ENCODE measurements around the gene MYOD1.

Gene MYOD1

DNA sequence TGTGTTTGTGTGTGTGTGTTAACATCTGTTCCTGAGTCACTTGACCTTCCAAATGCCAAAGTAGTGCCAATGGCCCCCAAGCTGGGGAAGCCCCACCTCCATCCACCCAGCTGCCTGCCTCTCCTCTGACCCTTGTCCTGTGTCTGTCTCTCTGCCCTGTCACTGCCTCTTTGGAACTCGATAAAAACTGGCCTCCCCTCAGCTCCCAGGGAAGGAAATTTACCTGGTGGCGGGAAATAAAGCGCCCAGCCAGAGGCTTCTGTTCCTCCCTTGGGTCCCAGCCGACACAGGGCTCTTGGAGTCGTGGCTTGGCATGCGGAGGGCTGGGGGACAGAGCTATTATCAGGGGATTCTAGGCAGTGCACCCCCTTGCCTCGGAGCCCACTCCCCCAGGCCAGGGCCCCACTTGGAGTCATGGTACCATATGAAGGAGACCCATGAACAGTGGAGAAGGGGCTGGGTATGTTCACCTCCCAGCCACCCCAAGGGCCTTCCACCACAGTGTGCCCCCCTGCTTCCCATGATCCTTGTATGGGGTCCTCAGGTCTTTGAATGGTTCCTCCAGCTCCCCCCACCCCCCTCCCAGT lies 21.4 kb downstream of the MYOD1 start:
- DNase-seq (ENCODE audit: low spot score), result no peak
- TF ChIP-seq, protein P1, sequence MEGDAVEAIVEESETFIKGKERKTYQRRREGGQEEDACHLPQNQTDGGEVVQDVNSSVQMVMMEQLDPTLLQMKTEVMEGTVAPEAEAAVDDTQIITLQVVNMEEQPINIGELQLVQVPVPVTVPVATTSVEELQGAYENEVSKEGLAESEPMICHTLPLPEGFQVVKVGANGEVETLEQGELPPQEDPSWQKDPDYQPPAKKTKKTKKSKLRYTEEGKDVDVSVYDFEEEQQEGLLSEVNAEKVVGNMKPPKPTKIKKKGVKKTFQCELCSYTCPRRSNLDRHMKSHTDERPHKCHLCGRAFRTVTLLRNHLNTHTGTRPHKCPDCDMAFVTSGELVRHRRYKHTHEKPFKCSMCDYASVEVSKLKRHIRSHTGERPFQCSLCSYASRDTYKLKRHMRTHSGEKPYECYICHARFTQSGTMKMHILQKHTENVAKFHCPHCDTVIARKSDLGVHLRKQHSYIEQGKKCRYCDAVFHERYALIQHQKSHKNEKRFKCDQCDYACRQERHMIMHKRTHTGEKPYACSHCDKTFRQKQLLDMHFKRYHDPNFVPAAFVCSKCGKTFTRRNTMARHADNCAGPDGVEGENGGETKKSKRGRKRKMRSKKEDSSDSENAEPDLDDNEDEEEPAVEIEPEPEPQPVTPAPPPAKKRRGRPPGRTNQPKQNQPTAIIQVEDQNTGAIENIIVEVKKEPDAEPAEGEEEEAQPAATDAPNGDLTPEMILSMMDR (IDR thresholded peaks at IDR 0.05; ENCODE audit: extremely low read depth, missing control alignments), result no peak

DNA sequence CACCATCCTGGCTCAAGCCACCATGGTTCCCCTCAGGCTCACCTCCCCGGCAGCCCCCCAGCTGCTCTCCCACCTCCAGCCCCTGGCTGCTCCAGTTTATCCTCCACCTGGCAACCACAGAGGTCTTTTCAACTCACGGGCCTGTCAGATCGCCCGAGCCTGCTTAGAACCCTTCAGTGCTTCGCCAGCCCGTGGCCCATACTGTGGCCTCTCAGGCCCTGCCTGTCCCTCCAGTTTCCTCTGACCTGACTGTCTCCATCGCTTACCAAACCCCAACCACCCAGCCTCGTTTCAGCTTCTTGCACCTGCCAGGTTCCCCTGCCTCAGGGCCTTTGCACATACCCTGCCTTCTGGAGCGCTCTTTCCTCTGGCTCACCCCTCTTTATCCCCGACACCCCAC lies 22.1 kb downstream of the MYOD1 start:
- DNase-seq (ENCODE audit: low spot score), result no peak
- TF ChIP-seq, protein P1 (IDR thresholded peaks at IDR 0.05; ENCODE audit: extremely low read depth, missing control alignments), result no peak

DNA sequence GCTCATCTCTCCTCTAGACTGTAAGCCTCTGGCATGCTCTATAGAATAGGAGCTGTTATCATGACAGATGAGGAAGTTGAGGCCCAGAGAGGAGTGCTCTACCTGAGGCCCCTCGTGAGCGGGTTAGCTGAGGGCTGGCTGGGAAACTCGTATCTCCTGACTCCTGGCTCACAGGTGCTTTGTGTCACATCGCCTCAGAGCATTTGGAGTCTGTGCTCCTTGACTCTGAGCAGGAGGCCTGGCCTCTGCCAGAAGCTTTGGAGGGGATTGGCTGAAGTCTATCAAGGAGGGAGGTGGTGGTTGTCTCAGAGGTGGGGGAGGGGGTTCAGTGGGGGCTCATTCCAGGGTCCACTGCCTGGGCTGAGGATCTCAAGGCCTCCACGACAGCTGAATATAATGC lies 22.6 kb downstream of the MYOD1 start:
- no peak for DNase-seq (ENCODE audit: low spot score)
- TF ChIP-seq, protein P1 (IDR thresholded peaks at IDR 0.05; ENCODE audit: extremely low read depth, missing control alignments), result no peak

DNA sequence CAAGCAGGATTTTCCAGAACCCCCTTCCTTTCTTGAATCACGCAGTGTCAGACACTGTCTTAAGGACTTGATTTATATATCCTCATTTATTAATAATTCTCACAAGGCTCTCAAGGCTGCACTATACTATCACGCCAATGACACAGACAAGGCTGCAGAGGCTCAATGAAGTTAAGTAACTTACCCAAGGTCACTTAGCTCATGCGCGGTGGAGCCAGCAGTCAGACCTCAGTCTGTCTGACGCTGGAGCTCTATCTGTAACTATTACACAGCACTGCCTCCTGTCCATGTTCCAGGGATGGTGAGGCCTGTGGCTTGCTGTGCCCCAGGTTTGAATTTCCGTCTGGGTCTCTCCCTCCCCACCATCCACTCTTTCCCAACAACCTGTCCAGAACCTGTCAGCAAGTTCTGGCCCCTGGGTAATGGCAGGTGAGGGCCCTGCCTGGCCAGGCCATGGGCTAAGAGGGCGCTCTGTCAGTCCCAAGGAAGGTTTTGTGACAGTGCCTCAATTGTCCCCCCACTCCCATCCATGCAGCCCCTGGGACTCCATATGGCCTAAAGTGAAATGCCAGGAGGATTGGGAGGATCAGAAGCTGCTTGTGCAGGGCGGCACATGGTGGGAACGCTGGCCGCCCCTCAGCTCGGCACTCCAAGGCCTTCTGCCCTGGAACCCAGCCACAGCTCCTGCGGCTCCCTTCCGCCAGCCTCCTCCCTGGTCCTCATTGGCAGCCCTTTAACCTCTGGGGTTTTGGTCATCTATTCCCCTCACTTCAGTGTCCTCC lies 23.8 kb downstream of the MYOD1 start:
- TF ChIP-seq, protein P1 (IDR thresholded peaks at IDR 0.05; ENCODE audit: extremely low read depth, missing control alignments), result no peak
- DNase-seq (ENCODE audit: low spot score), result no peak

DNA sequence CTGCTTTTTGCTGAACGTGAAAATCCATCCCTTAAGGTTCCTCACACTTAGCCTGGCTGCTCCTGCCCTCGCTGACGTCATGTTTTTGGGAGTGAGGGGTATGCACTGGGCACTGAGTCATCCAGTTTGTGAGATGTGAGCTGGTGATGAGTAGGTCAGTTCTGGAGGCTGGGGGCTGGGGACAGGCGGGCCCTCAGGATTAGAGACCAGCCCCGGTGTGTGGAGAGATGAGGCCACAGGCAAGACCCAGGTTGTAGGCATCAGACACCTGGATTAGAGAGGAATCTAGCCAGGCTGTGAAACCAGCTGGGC lies 24.4 kb downstream of the MYOD1 start:
- DNase-seq (ENCODE audit: low spot score), result no peak

DNA sequence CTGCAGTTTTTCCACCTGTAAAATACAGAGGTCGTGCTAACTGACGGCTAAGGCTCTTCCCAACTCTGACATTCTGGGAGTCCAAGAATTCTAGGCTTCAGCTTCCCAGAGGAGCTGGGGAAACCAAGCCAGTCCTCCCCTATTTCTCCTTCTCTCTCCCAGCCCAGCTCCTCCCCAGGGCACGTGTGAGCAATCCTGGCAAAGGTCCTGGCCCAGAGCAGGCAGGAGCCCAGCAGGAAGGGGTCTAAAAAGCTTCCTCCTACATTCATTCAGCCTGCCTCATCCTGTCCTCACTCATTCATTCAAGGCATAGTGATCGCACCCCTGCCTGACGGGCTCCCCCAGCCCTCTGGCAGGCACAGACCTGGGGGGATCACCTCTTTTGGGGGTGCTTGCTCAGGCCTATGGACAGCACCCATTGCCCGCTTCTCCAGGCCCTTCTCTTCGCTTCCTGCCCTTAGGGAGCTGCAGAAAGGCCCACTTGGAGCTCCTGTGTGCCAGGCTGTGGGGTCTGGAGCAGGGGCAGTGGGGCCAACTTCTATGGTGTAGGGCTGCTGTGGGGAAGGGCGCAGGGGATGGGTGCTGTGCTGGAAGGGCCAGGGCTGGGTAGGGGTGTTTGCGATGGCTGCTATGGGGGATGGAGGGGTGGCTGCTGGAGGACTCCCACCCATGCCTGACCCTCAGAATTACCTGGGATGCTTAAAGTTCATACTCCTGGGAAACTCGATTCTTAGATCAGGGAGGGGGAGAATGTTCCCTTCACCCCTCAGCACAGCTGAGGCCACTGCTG lies 25.0 kb downstream of the MYOD1 start:
- TF ChIP-seq, protein P1 (IDR thresholded peaks at IDR 0.05; ENCODE audit: extremely low read depth, missing control alignments), result no peak
- no peak for DNase-seq (ENCODE audit: low spot score)

More for the DNA sequence above, 24.4 kb downstream of the MYOD1 start:
- TF ChIP-seq, protein P1 (IDR thresholded peaks at IDR 0.05; ENCODE audit: extremely low read depth, missing control alignments), result no peak
